ENCODE measurements around the gene ACOXL.

Gene ACOXL

DNA sequence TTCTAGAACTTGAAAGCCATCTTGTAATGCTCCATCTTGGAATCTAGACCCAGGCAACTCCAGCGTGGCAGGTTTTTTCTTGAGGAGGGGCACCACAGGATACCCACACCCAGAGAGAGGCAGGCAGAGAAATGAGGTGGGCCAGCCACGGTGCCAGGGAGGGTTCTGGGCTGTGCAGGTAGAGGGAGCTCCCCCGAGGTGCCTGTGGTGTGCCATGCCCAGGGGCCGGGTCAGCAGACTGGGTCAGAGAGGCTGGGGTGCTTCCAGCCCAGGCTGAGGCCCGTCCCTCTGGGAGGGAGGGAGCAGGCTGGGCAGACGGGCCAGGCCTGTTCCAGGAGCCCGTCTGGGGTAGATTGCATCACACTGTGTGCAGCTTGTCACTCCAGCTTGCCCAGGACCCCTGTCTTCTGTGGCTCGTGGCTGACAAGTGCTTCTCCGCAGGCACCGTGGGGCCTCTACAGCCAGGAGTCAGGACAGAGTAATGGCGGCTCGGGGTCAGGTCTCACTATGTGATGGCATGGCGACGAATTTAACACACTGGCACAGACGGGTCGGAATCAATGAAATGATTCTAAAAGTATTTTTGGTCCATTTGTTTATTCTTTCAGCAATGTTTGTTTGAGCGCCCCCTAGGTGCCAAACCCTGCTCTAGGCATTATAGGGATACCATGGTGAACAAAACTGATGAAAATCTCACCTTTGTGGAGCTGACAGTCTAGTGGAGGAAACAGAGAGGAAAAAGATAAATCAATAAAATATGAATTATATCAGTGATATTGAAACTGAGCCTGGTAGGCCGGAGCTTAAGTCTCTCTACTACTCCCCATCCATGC is 144.0 kb downstream of the ACOXL start:
- no peak for FAIRE-seq

GRCh38 chr2:110877031-110877827 is 144.9 kb downstream of the ACOXL start:
- no peak for FAIRE-seq

DNA sequence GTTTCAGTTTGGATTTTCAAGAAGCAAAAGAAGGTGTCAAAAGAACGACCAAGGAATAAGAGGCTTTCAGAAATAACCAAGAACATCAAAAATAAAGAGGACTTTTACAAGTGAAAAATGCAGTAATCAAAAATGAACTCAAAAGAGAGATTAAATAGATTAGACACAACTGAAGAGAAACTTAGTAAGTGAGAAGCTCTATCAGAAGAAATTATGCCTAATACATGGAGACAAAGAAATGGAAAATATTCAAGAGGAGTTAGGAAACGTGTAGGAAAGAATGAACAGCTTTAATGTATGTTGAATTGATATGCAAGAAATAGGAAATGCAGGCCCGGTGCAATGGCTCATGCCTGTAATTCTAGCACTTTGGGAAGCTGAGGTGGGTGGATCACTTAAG is 145.8 kb downstream of the ACOXL start:
- FAIRE-seq, result no peak

DNA sequence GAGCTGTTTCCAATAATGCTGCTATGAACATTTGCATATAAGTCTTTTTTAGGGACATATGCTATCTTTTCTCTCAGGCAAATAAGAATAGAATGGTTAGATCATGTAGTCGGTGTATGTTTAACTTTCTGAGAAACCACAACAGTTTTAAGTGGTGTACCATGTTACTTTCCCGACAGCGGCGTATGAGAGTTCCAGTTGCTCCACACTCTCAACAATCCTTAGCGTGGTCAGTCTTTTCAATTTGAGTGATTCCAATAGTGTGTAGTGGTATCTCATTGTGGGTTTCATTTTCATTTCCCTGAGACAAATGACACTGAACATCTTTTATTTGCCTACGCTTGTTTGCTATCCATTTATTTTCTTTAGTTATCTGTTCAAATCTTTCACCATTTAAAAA is 149.5 kb downstream of the ACOXL start:
- FAIRE-seq, result no peak

DNA sequence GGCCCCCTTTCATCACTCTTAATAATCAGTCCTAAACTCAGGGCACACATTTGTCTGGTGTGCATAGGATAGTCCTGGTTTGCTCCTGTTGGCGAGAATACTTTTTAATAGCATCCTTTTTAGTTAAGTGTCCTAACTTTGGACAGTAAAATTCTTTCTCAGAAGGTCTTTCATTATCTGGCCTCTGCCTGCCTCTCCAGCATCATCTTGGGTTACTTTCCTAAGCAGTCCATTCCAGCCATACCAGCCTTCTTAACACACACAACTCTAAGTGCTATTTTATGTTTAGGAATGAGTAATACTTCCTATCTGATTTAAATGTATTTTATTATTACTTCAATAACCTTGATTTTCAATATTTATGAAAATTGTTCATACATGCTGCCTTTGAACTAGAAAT is 151.0 kb downstream of the ACOXL start:
- no peak for FAIRE-seq

DNA sequence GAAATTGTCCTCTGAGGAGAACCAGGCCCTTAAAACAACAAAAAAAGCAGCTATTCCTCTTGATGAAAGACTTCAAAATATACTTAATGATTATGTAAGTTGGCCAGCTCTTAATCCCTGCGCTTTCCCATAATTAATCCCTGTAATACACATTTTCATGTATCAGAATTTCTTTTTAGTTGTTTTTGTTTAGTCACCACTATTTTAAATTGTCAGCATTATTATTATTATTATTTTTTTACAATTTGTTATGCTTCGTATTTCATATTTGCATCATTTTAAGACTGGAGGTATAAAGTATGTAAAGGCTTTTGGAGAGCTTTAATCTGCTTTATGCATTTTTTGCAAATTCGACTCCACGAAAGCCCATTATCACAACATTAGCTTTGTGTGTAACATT is 152.9 kb downstream of the ACOXL start:
- FAIRE-seq, result no peak

GRCh38 chr2:110886826-110887573 is 154.6 kb downstream of the ACOXL start:
- FAIRE-seq, result no peak

GRCh38 chr2:110888411-110888810 is 156.0 kb downstream of the ACOXL start:
- FAIRE-seq, result no peak

GRCh38 chr2:110891626-110892025 is 159.3 kb downstream of the ACOXL start:
- FAIRE-seq, result no peak

DNA sequence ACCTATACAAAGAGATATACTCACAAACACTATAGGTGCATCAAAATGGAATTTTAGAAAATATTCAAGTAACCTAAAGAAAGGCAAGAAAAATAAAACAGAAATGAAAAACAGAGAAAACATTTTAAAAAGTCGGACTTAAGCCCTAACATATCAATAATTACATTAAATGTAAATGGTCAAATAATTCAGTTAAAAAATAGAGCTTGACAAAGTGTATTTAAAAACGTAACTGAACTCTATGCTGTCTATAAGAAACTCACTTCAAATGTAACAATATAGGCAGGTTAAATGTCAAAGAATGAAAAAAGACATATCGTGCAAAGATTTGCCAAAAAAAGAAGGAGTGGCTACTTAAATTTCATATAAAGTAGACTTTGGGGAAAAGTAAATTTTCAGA is 163.9 kb downstream of the ACOXL start:
- no peak for FAIRE-seq

DNA sequence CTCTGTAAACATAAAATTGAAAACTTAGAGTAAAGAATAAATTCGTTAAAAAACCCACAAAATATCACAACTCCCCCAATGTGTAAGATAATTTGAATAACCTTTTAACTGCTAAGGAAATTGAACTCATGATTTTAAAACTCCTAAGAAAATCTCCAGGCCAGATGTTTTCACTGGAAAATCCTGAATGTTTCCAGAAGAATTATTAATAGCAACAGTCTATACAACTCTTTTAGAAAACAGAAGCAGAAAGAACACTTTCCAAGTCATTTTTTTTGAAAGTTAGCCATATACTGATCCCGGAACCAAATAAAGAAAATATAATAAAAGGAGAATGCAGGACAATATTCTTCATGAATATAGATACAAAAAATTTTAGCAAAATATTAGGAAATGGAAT is 165.6 kb downstream of the ACOXL start:
- no peak for FAIRE-seq

DNA sequence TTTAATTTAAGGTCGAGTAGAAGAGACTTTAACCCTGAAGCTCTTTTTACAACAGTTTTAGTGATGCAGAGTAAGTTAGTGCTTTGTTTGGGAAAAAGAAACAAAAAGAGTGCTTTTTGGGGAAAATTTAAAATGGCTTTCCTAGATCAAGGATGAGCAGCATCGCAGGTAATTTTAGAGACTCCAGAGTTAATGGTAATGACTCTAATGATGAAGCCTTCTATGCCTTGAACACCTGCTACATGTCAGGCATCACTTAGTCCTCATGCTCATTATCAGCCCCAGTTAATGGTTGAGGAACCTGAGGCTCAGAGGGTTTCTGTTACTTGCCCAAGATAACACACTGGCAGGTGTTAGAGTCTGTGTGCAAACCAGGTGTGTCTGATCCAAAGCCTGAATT is 167.8 kb downstream of the ACOXL start:
- FAIRE-seq, result no peak

DNA sequence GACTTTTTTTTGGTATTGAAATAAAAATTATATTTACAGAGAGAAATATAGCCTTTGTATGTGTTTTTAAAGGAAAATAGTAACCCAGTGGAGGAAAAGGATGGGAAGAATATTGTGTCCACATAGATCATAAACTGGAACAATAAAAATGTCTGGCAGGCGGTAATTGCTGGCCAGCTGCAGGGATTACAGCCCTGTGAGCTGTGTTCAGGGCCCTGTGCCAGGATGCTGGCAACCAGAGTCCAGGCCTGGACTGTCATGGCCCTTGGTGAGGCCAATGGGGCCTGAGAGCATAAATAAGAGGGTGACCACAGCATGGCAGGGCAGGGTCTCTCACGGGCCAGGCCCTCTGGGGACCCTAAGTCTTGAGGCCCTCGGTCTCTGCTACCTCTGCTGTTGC is 171.2 kb downstream of the ACOXL start:
- no peak for FAIRE-seq

- FAIRE-seq, result no peak
These were observed 171.9 kb downstream of the ACOXL start for GRCh38 chr2:110904116-110904778.

DNA sequence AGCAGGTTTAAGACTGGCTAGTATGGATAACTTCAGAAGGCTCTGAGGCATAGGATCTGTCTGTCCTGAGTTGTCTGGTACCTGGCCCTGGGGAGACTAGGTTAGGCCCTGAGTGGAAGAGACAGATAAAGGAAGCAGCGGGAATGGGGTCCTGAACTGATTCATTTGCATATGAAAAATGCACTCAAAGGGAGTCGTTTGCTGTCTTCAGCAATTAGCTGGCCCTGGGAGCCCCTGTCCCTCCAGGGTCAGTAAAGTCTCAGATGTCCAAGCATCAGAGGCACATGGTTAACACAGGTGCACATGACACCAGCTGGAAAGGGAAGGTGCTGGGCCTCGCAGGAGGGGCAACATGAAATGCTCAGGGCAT is 172.4 kb downstream of the ACOXL start:
- no peak for FAIRE-seq

- no peak for FAIRE-seq
These were observed 172.8 kb downstream of the ACOXL start for GRCh38 chr2:110905217-110905616.

- FAIRE-seq, result no peak
These were observed 174.4 kb downstream of the ACOXL start for GRCh38 chr2:110906613-110907298.

- FAIRE-seq, result no peak
These were observed 177.1 kb downstream of the ACOXL start for GRCh38 chr2:110909501-110909900.

GRCh38 chr2:110910423-110910822 is 178.1 kb downstream of the ACOXL start:
- FAIRE-seq, result no peak

DNA sequence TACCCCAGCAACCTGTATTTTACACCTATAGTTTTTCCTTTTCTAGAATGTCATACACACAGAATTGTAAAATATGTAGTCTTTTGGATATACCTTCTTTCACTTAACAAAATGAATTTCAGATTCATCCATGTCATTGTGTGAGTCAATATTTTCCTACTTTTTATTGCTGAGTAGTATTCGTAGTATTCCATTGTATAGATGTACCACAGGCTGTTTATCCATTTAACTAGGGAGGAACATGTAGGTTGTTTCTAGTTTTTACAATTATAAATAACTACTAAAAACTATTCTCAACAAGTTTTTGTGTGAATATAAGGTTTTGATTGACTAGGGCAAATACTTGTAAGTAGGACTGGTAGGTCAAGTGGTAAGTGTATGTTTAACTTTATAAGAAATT is 187.4 kb downstream of the ACOXL start:
- no peak for FAIRE-seq

DNA sequence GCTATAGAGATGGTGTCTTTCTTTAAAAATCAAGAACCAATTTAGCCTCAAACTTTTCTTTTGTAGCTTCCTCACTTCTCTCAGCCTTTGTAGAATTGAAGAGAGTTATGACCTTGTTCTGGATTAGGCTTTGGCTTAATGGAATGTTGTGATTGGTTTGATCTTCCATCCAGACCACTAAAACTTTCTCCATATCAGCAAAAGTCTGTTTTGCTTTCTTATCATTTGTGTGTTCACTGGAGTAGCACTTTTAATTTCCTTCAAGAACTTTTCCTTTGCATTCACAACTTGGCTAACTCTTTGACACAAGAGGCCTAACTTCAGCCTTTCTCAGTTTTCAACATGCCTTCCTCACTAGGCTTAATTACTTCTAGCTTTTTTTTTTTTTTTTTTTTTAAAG is 193.1 kb downstream of the ACOXL start:
- FAIRE-seq, result no peak

DNA sequence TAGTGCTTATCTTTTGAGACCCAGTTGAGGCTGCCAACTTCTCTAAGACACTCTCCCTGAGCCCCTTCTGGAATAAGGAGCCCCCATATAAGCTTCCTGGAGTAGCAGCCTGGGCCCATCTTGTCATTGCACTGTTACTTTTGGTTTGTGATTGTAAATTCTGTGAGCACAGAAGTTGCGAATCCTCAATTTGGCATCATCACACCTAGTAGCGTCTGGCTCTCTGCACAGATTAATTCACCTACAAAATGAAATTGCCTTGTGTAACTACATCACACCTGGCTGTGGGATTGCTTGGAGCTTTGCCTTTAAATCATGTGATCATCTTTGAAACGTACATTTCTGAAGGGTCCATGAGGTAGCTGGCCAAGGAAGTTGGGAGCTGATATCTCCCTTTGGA is 195.2 kb downstream of the ACOXL start:
- no peak for FAIRE-seq
